Smooth muscle cell (in vitro differentiated cells): ENCODE data around the gene AMFR. TPM values are rescaled to one million over a fixed set of nuclear protein-coding genes. Genes with fewer than 3 reads are reported as not detected.

Source experiments
- DNase-seq: peaks from one replicate; lab custom pipeline; 2025; ENCODE audit not compliant: unreplicated experiment; lab: John Stamatoyannopoulos, UW
- H2AFZ ChIP-seq: fragments of 200-600 bp; sonication (generic); 2 replicates; pipeline ENCODE4 v1.6.0; 2016; ENCODE audit warnings: antibody characterized with exemption, low read depth, mild to moderate bottlenecking
- H3F3A ChIP-seq: fragments of 200-600 bp; sonication (generic); 2 replicates; pipeline ENCODE4 v1.6.0; 2017; ENCODE audit warnings: antibody characterized with exemption, low read depth
- H3K27ac ChIP-seq: fragments of 200-600 bp; sonication (generic); 2 replicates; pipeline ENCODE4 v1.5.1; 2016; ENCODE audit warnings: low read depth, mild to moderate bottlenecking
- H3K27me3 ChIP-seq: fragments of 200-600 bp; sonication (generic); 2 replicates; pipeline ENCODE4 v1.6.1; 2016; ENCODE audit warnings: low read depth, mild to moderate bottlenecking
- H3K36me3 ChIP-seq: fragments of 200-600 bp; sonication (generic); 2 replicates; pipeline ENCODE4 v1.5.1; 2016; ENCODE audit warnings: low read depth
- H3K4me1 ChIP-seq: fragments of 200-600 bp; sonication (generic); 2 replicates; pipeline ENCODE4 v1.5.1; 2016; ENCODE audit warnings: low read depth
- H3K4me2 ChIP-seq: fragments of 200-600 bp; sonication (generic); 2 replicates; pipeline ENCODE4 v1.6.0; 2016; ENCODE audit warnings: mild to moderate bottlenecking
- H3K4me3 ChIP-seq: fragments of 200-600 bp; sonication (generic); 2 replicates; pipeline ENCODE4 v1.5.1; 2016; ENCODE audit warnings: mild to moderate bottlenecking
- H3K79me2 ChIP-seq: fragments of 200-600 bp; sonication (generic); 2 replicates; pipeline ENCODE4 v1.6.0; 2016; ENCODE audit warnings: low read depth, mild to moderate bottlenecking
- H3K9ac ChIP-seq: fragments of 200-600 bp; sonication (generic); 2 replicates; pipeline ENCODE4 v1.6.0; 2016; ENCODE audit warnings: low read depth
- H3K9me3 ChIP-seq: fragments of 200-600 bp; sonication (generic); replicated peaks from 2 replicates; pipeline ENCODE4 v1.5.1; 2016; ENCODE audit warnings: low read depth
- H4K20me1 ChIP-seq: fragments of 200-600 bp; sonication (generic); 2 replicates; pipeline ENCODE4 v1.6.0; 2016; ENCODE audit warnings: low read depth
- WGBS: methylation state at CpG from one replicate; pipeline ENCODE4 v1.1.7; 2016; ENCODE audit warnings: low lambda C conversion rate; 5-methylcytosine and 5-hydroxymethylcytosine counted together
- polyA plus RNA-seq: library from polyadenylated mRNA; unstranded; fragments of >200 nt; fragmentation: Nextera tagmentation; extraction: Ambion mirVana; gene quantifications from 2 replicates; pipeline ENCODE4 v1.2.1, GENCODE V29; 2016
- total RNA-seq: library from RNA; depleted of rRNA; stranded (reverse); fragments of >200 nt; gene quantifications from 2 replicates; pipeline ENCODE4 v1.2.3, GENCODE V29; 2014
- TF ChIP-seq, protein P1 (sequence below): fragments of 200-600 bp; sonication (generic); IDR thresholded peaks from 2 replicates; pipeline ENCODE4 v1.5.1; 2017; ENCODE audit warnings: borderline replicate concordance, mild to moderate bottlenecking, antibody characterized with exemption; ENCODE audit not compliant: insufficient read depth, poor library complexity, severe bottlenecking

AMFR gene
- total and polyA plus RNA-seq, 2 experiments from 2014 or later = 45.2 to 76.6 TPM

DNA sequence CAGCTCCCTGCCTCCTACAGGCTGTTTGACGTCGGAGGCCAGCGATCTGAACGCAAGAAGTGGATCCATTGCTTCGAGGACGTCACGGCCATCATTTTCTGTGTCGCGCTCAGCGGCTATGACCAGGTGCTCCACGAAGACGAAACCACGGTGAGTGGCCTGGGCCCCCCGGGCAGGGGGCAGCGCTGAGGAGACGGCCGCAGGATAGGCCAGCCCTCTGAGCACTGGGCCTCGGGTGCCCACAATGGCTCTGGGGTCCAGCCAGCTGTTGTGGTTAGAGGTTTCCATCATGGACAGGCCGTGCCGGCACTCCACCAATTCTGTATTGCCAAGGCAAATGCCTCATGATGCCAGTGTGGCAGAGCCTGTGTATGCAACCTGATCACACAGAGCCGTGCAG is 88.6 kb downstream of the AMFR start:
- Histone ChIP-seq H3K4me1 (no peaks in the 10 kb centered on the region), H3K79me2 (no peaks in the 10 kb centered on the region), H2AFZ (no peak overlapping the region), H4K20me1 (no peaks in the 10 kb centered on the region), H3F3A (no peaks in the 10 kb centered on the region), H3K27me3 (no peaks in the 10 kb centered on the region), H3K9me3 (no peaks in the 10 kb centered on the region), H3K9ac (no peak overlapping the region), H3K4me3 (no peak overlapping the region), H3K36me3 (no peaks in the 10 kb centered on the region), H3K4me2 (no peak overlapping the region), H3K27ac (no peak overlapping the region)
- DNase-seq = no peak
- TF ChIP-seq, protein P1, sequence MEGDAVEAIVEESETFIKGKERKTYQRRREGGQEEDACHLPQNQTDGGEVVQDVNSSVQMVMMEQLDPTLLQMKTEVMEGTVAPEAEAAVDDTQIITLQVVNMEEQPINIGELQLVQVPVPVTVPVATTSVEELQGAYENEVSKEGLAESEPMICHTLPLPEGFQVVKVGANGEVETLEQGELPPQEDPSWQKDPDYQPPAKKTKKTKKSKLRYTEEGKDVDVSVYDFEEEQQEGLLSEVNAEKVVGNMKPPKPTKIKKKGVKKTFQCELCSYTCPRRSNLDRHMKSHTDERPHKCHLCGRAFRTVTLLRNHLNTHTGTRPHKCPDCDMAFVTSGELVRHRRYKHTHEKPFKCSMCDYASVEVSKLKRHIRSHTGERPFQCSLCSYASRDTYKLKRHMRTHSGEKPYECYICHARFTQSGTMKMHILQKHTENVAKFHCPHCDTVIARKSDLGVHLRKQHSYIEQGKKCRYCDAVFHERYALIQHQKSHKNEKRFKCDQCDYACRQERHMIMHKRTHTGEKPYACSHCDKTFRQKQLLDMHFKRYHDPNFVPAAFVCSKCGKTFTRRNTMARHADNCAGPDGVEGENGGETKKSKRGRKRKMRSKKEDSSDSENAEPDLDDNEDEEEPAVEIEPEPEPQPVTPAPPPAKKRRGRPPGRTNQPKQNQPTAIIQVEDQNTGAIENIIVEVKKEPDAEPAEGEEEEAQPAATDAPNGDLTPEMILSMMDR = no peak
- WGBS = 94% methylated on average over 21 of the region's 21 CpGs

GRCh38 chr16:56336071-56336688 is 89.2 kb downstream of the AMFR start:
- no peak overlapping the region for H3K4me3 ChIP-seq
- H2AFZ ChIP-seq = no peak overlapping the region
- no peak overlapping the region for H3K27ac ChIP-seq
- H3K27me3 ChIP-seq = no peaks in the 10 kb centered on the region
- WGBS = 94% methylated on average over 8 of the region's 8 CpGs
- no peak overlapping the region for H3K9ac ChIP-seq
- no peaks in the 10 kb centered on the region for H3K79me2 ChIP-seq
- TF ChIP-seq, protein P1 = no peak
- H3K4me2 ChIP-seq = no peak overlapping the region
- H3F3A ChIP-seq = no peaks in the 10 kb centered on the region
- H3K36me3 ChIP-seq = no peaks in the 10 kb centered on the region
- no peaks in the 10 kb centered on the region for H3K9me3 ChIP-seq
- H3K4me1 ChIP-seq = no peaks in the 10 kb centered on the region
- no peak for DNase-seq
- no peaks in the 10 kb centered on the region for H4K20me1 ChIP-seq

GRCh38 chr16:56334761-56335160 is 90.6 kb downstream of the AMFR start:
- Histone ChIP-seq H3F3A (no peaks in the 10 kb centered on the region), H3K9ac (no peak overlapping the region), H3K27me3 (no peaks in the 10 kb centered on the region), H3K4me3 (no peak overlapping the region), H3K4me1 (no peaks in the 10 kb centered on the region), H3K36me3 (no peaks in the 10 kb centered on the region), H2AFZ (no peak overlapping the region), H3K27ac (no peak overlapping the region), H3K4me2 (no peak overlapping the region), H4K20me1 (no peaks in the 10 kb centered on the region), H3K9me3 (no peaks in the 10 kb centered on the region), H3K79me2 (no peaks in the 10 kb centered on the region)
- DNase-seq = no peak
- TF ChIP-seq, protein P1 = no peak
- 84% methylated on average over 9 of the region's 9 CpGs for WGBS

GRCh38 chr16:56332464-56333079 is 92.8 kb downstream of the AMFR start:
- 39% methylated on average over 16 of the region's 16 CpGs for WGBS
- Histone ChIP-seq H3K27ac (no peak overlapping the region), H3K79me2 (no peaks in the 10 kb centered on the region), H3K27me3 (no peaks in the 10 kb centered on the region), H3K36me3 (no peaks in the 10 kb centered on the region), H3K9me3 (no peaks in the 10 kb centered on the region), H3K4me1 (no peaks in the 10 kb centered on the region), H3F3A (no peaks in the 10 kb centered on the region), H3K4me2 (no peak overlapping the region), H2AFZ (no peak overlapping the region), H4K20me1 (no peaks in the 10 kb centered on the region), H3K4me3 (no peak overlapping the region), H3K9ac (no peak overlapping the region)
- TF ChIP-seq, protein P1 = peak; percentile 39
- peak; percentile 12 for DNase-seq
